ENCODE data around the gene HERPUD2.

- no peak for TF ChIP-seq POLR2A (IDR thresholded peaks at IDR 0.05)
- TF ChIP-seq, protein P1, sequence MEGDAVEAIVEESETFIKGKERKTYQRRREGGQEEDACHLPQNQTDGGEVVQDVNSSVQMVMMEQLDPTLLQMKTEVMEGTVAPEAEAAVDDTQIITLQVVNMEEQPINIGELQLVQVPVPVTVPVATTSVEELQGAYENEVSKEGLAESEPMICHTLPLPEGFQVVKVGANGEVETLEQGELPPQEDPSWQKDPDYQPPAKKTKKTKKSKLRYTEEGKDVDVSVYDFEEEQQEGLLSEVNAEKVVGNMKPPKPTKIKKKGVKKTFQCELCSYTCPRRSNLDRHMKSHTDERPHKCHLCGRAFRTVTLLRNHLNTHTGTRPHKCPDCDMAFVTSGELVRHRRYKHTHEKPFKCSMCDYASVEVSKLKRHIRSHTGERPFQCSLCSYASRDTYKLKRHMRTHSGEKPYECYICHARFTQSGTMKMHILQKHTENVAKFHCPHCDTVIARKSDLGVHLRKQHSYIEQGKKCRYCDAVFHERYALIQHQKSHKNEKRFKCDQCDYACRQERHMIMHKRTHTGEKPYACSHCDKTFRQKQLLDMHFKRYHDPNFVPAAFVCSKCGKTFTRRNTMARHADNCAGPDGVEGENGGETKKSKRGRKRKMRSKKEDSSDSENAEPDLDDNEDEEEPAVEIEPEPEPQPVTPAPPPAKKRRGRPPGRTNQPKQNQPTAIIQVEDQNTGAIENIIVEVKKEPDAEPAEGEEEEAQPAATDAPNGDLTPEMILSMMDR (IDR thresholded peaks at IDR 0.05) = no peak
- no peak for TF ChIP-seq POLR2AphosphoS5 (IDR thresholded peaks at IDR 0.05)
- TF ChIP-seq EP300 (IDR thresholded peaks at IDR 0.05; ENCODE audit: low read depth) = no peak
These were observed 17.8 kb upstream of the HERPUD2 start for GRCh38 chr7:35712563-35713226.

All from transverse colon (tissue), 4 donors.